Measurements from ENCODE around the gene SYNJ2BP. TPM values are rescaled to one million over a fixed set of nuclear protein-coding genes. Genes with fewer than 3 reads are reported as not detected.

SYNJ2BP gene, protein sequence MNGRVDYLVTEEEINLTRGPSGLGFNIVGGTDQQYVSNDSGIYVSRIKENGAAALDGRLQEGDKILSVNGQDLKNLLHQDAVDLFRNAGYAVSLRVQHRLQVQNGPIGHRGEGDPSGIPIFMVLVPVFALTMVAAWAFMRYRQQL
- total RNA-seq: 13.0 TPM
- polyA plus RNA-seq: 10 to 100 TPM; 11.6 to 15.6 (median 14.8) TPM

DNA sequence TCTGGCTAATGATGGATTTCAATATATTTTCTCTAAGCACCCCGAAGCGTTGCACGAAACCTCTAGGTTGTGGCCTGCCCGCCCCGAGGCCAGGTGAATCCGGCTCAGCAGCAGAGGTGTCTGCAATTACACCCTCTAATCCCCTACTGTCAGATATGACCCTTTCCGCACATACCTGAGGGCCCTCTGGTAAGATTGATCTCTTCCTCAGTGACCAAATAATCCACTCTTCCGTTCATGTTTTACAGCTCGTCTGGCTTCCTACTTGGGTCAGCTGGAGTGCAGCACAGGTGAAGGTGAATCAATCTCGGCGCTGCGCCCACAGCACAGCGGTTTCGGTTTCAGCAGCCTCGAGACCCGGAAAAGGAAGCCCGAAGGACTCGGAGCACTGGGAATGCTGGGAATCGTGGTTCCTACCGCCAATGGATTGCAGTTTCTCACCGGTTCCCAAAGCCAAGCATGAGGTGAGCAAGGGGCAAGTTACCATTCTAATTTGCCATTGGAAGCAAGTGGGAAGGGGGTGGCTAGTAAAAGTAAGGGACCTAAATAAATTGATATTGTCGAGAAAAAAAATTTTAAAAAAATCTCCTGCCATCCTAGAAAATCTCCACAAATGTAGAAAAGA is at the start of gene SYNJ2BP:
SYNJ2BP (minus strand) TSS at position 366 of the 625 bp plus-strand sequence; CDS start at position 239, 127 bp downstream.
- Mint-ChIP-seq H3K4me1 (peaks cover 18 to 46% (median 28%) of the 10 kb centered on the region in 4 donors), H3K9me3 (no peaks in the 10 kb centered on the region), H3K4me3 (peak within 1 kb of the TSS; percentile 91 to 93 (median 92)), H3K36me3 (peaks cover 3% of the 10 kb centered on the region), H3K27me3 (peaks cover 8% of the 10 kb centered on the region), H3K27ac (peak within 1 kb of the TSS; percentile 85 to 93 (median 92))
- peaks cover 6% of the 10 kb centered on the region for H3K27me3 ChIP-seq (ENCODE audit: control insufficient read depth, insufficient read depth, low read length)
- H3K27ac ChIP-seq (ENCODE audit: insufficient read depth, low read length, poor library complexity, severe bottlenecking): peak within 1 kb of the TSS; percentile 55
- no peaks in the 10 kb centered on the region for H3K9me3 ChIP-seq (ENCODE audit: control insufficient read depth in 2 of 2, low read length in 2 of 2)
- peaks cover 7% of the 10 kb centered on the region for H3K36me3 ChIP-seq (ENCODE audit: control insufficient read depth, insufficient read depth, low read length)
- ATAC-seq (ENCODE audit: low read depth in 2 of 2): peak; percentile 80 to 83
- peaks cover 13% of the 10 kb centered on the region for H3K4me1 ChIP-seq (ENCODE audit: control insufficient read depth, insufficient read depth, low read length, poor library complexity, severe bottlenecking)
- peak within 1 kb of the TSS; percentile 95 for H3K4me3 ChIP-seq (ENCODE audit: low read depth, low read length)
- peak; percentile 24 to 75 (median 43) for DNase-seq

DNA sequence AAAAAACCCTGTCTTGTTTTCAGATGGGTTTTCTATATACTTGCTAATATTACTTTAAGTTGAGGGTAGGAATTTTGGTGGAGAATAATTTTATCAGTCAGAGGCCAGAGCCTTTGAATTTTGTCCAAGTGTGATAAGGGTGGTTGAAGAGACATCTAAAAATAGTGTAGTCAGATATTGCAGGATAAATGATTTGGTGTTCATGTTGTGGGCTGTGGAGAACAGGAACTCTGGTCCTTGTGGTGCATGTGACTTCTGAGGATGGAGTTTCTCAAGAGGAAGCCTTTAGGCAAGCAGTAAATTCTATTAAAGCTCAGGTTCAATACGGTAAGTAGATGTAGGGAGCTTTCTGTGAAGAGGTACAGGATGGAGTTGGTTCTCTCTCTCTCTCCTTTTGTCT is 37.8 kb upstream of the SYNJ2BP start:
- no peak overlapping the region for H3K4me3 Mint-ChIP-seq
- no peaks in the 10 kb centered on the region for H3K4me1 Mint-ChIP-seq
- H3K9me3 ChIP-seq (ENCODE audit: control insufficient read depth in 2 of 2, low read length in 2 of 2): no peaks in the 10 kb centered on the region
- H3K4me1 ChIP-seq (ENCODE audit: control insufficient read depth, insufficient read depth, low read length, poor library complexity, severe bottlenecking): no peaks in the 10 kb centered on the region
- no peak for ATAC-seq (ENCODE audit: low read depth in 2 of 2)
- DNase-seq: no peak
- peaks cover 5% of the 10 kb centered on the region for H3K27me3 Mint-ChIP-seq
- no peak overlapping the region for H3K4me3 ChIP-seq (ENCODE audit: low read depth, low read length)
- no peaks in the 10 kb centered on the region for H3K27me3 ChIP-seq (ENCODE audit: control insufficient read depth, insufficient read depth, low read length)
- no peak overlapping the region for H3K27ac Mint-ChIP-seq
- H3K36me3 Mint-ChIP-seq: no peaks in the 10 kb centered on the region
- H3K36me3 ChIP-seq (ENCODE audit: control insufficient read depth, insufficient read depth, low read length): no peaks in the 10 kb centered on the region
- no peaks in the 10 kb centered on the region for H3K9me3 Mint-ChIP-seq
- H3K27ac ChIP-seq (ENCODE audit: insufficient read depth, low read length, poor library complexity, severe bottlenecking): no peak overlapping the region

DNA sequence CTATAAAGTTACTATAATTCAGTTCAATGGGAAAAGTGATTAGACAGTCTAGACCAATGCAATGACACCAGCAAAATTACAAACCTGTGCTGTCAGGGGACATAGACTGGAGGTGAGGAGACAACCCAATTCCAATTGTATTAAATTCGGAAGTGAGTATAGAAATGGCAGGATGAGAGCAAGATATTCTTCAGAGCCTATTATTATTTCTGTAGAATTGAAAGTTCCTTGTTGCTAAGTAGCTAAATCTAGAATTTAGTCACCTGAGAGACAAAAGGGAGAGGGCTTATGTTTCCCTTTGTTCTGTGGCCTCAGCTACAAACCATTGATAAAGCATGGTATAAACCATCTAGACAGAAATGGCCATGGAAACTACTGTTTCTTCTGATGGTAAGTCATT is 35.0 kb upstream of the SYNJ2BP start, which contains the start of gene ADAM21:
ADAM21 (plus strand) TSS at position 301 of the 400 bp plus-strand sequence. CDS start 5,326 bp downstream, outside the sequence.
- DNase-seq (no peak), ATAC-seq (ENCODE audit: low read depth in 2 of 2) (no peak)
- Mint-ChIP-seq H3K36me3 (no peaks in the 10 kb centered on the region), H3K4me1 (no peaks in the 10 kb centered on the region), H3K27ac (no peak within 1 kb of the TSS), H3K9me3 (peaks cover 0 to 3% (median 0%) of the 10 kb centered on the region in 7 donors), H3K4me3 (no peak within 1 kb of the TSS), H3K27me3 (peaks cover under 1% of the 10 kb centered on the region)
- H3K4me1 ChIP-seq (ENCODE audit: control insufficient read depth, insufficient read depth, low read length, poor library complexity, severe bottlenecking): no peaks in the 10 kb centered on the region
- no peak within 1 kb of the TSS for H3K27ac ChIP-seq (ENCODE audit: insufficient read depth, low read length, poor library complexity, severe bottlenecking)
- H3K9me3 ChIP-seq (ENCODE audit: control insufficient read depth in 2 of 2, low read length in 2 of 2): no peaks in the 10 kb centered on the region
- H3K4me3 ChIP-seq (ENCODE audit: low read depth, low read length): no peak within 1 kb of the TSS
- no peaks in the 10 kb centered on the region for H3K27me3 ChIP-seq (ENCODE audit: control insufficient read depth, insufficient read depth, low read length)
- no peaks in the 10 kb centered on the region for H3K36me3 ChIP-seq (ENCODE audit: control insufficient read depth, insufficient read depth, low read length)

DNA sequence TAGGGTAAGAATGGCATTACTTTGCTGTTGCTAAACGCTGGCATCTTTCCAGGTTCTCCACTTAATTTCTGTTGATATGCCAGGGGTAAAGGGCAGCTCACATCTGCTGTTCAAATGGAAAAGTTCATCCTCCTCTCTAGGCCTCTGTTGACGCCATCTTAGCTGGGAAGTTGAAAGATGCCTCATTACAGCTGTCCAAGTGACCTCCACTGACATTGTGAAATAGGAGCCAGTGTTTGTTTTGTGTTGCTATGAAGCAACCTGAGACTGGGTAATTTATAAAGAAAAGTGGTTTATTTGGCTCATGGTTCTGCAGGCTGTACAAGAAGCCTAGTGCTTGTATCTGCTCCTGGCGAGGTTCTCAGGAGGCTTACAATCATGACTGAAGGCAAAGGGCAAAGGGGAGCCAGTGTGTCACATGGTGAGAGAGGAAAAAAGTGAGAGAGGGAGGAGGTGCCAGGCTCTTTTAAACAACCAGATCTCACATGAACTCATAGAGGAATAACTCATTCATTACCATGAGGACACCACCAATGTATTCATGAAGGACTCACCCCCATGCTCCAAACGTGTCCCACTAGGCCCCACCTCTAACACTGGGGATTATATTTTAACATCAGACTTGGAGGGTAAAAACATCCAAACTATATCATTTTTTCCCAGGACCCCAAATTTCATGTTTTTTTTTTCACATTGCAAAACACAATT is 31.9 kb upstream of the SYNJ2BP start:
- H3K27ac ChIP-seq (ENCODE audit: insufficient read depth, low read length, poor library complexity, severe bottlenecking): no peak overlapping the region
- H3K27me3 ChIP-seq (ENCODE audit: control insufficient read depth, insufficient read depth, low read length): no peaks in the 10 kb centered on the region
- DNase-seq (no peak), ATAC-seq (ENCODE audit: low read depth in 2 of 2) (no peak)
- H3K36me3 ChIP-seq (ENCODE audit: control insufficient read depth, insufficient read depth, low read length): no peaks in the 10 kb centered on the region
- no peak overlapping the region for H3K4me3 ChIP-seq (ENCODE audit: low read depth, low read length)
- no peaks in the 10 kb centered on the region for H3K4me1 Mint-ChIP-seq
- peaks cover 0 to 15% (median 2%) of the 10 kb centered on the region in 7 donors for H3K9me3 Mint-ChIP-seq
- H3K27me3 Mint-ChIP-seq: peaks cover 4% of the 10 kb centered on the region
- H3K36me3 Mint-ChIP-seq: peaks cover 5% of the 10 kb centered on the region
- no peaks in the 10 kb centered on the region for H3K4me1 ChIP-seq (ENCODE audit: control insufficient read depth, insufficient read depth, low read length, poor library complexity, severe bottlenecking)
- H3K4me3 Mint-ChIP-seq: no peak overlapping the region
- peaks cover 0 to 9% of the 10 kb centered on the region in 2 experiments for H3K9me3 ChIP-seq (ENCODE audit: control insufficient read depth in 2 of 2, low read length in 2 of 2)
- no peak overlapping the region for H3K27ac Mint-ChIP-seq

DNA sequence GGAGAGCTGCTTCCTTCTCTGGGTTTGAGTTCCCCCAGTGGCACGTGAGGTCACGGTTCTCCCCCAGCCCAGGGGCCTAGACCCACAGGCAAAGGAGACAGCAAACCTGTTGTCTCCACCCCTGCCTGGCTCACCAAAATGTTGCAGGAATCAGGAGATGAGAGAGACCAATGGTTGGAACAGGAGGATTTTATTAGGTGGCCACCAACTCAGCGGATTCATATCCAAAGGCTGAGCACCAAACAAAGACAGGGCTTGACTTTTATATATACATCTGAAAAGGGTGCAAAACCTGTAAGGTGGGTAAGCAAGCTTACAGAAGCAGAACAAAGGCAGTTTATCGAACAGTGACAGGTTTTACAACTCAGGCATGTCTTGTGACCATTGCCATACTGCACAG is 25.9 kb upstream of the SYNJ2BP start:
- DNase-seq (no peak), ATAC-seq (ENCODE audit: low read depth in 2 of 2) (no peak)
- H3K36me3 Mint-ChIP-seq: peaks cover 8% of the 10 kb centered on the region
- no peak overlapping the region for H3K4me3 Mint-ChIP-seq
- no peaks in the 10 kb centered on the region for H3K27me3 ChIP-seq (ENCODE audit: control insufficient read depth, insufficient read depth, low read length)
- peaks cover 21 to 44% of the 10 kb centered on the region in 2 experiments for H3K9me3 ChIP-seq (ENCODE audit: control insufficient read depth in 2 of 2, low read length in 2 of 2)
- H3K4me1 Mint-ChIP-seq: no peaks in the 10 kb centered on the region
- no peak overlapping the region for H3K4me3 ChIP-seq (ENCODE audit: low read depth, low read length)
- peaks cover 4% of the 10 kb centered on the region for H3K27me3 Mint-ChIP-seq
- H3K36me3 ChIP-seq (ENCODE audit: control insufficient read depth, insufficient read depth, low read length): no peaks in the 10 kb centered on the region
- no peak overlapping the region for H3K27ac ChIP-seq (ENCODE audit: insufficient read depth, low read length, poor library complexity, severe bottlenecking)
- peaks cover 3 to 35% (median 11%) of the 10 kb centered on the region in 7 donors for H3K9me3 Mint-ChIP-seq
- no peaks in the 10 kb centered on the region for H3K4me1 ChIP-seq (ENCODE audit: control insufficient read depth, insufficient read depth, low read length, poor library complexity, severe bottlenecking)
- no peak overlapping the region for H3K27ac Mint-ChIP-seq

DNA sequence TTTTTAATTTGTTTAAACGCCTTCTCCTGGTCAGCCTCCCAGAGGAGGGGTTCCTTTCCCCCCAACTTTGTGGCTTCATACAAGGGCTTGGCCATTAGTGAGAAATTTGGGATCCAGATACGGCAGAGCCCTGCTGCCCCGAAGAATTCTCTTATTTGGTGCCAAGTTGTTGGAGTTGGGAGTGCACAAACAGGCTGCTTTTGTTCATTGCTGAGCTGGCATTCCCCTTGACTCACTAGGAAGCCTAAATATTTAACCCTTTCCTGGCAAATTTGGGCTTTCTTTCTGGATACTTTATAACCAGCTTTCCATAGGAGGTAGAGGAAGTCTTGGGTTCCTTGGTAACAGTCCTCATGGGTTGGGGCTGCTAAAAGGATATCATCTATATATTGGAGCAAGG is 24.8 kb upstream of the SYNJ2BP start:
- H3K36me3 Mint-ChIP-seq: peaks cover 8% of the 10 kb centered on the region
- Histone ChIP-seq H3K9me3 (ENCODE audit: control insufficient read depth in 2 of 2, low read length in 2 of 2) (peaks cover 26 to 55% of the 10 kb centered on the region in 2 experiments), H3K36me3 (ENCODE audit: control insufficient read depth, insufficient read depth, low read length) (no peaks in the 10 kb centered on the region), H3K27me3 (ENCODE audit: control insufficient read depth, insufficient read depth, low read length) (no peaks in the 10 kb centered on the region), H3K4me1 (ENCODE audit: control insufficient read depth, insufficient read depth, low read length, poor library complexity, severe bottlenecking) (no peaks in the 10 kb centered on the region), H3K27ac (ENCODE audit: insufficient read depth, low read length, poor library complexity, severe bottlenecking) (no peak overlapping the region), H3K4me3 (ENCODE audit: low read depth, low read length) (no peak overlapping the region)
- no peak overlapping the region for H3K27ac Mint-ChIP-seq
- DNase-seq: no peak
- peaks cover 4% of the 10 kb centered on the region for H3K27me3 Mint-ChIP-seq
- H3K4me3 Mint-ChIP-seq: no peak overlapping the region
- ATAC-seq (ENCODE audit: low read depth in 2 of 2): no peak
- H3K4me1 Mint-ChIP-seq: no peaks in the 10 kb centered on the region
- peaks cover 3 to 40% (median 11%) of the 10 kb centered on the region in 7 donors for H3K9me3 Mint-ChIP-seq

DNA sequence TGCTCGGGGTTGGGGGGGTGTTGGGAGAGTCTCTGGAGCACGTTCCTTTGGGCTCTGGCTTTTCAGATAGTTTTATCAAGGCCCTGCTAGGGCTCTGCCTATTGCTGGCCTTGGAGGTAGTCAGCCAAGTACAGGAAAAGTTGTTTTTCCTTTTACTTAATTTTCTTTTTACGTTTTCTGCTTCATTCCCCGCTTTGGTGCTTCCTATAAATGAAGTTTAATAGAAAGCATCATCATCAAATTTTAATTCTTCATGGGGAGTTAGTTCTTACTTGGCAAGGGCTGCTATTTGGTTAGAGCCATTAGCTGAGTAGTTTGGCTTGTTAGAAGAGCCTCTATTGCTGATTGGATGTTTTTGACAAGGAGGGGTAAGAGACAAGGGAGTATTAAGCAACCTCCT is 20.0 kb upstream of the SYNJ2BP start:
- Mint-ChIP-seq H3K9me3 (peaks cover 2 to 45% (median 16%) of the 10 kb centered on the region in 7 donors), H3K4me1 (no peaks in the 10 kb centered on the region), H3K27ac (no peak overlapping the region), H3K4me3 (no peak overlapping the region), H3K36me3 (peaks cover 2% of the 10 kb centered on the region), H3K27me3 (no peaks in the 10 kb centered on the region)
- H3K4me3 ChIP-seq (ENCODE audit: low read depth, low read length): no peak overlapping the region
- H3K27me3 ChIP-seq (ENCODE audit: control insufficient read depth, insufficient read depth, low read length): no peaks in the 10 kb centered on the region
- no peak for DNase-seq
- H3K36me3 ChIP-seq (ENCODE audit: control insufficient read depth, insufficient read depth, low read length): no peaks in the 10 kb centered on the region
- no peak for ATAC-seq (ENCODE audit: low read depth in 2 of 2)
- peaks cover 22 to 35% of the 10 kb centered on the region in 2 experiments for H3K9me3 ChIP-seq (ENCODE audit: control insufficient read depth in 2 of 2, low read length in 2 of 2)
- H3K4me1 ChIP-seq (ENCODE audit: control insufficient read depth, insufficient read depth, low read length, poor library complexity, severe bottlenecking): no peaks in the 10 kb centered on the region
- no peak overlapping the region for H3K27ac ChIP-seq (ENCODE audit: insufficient read depth, low read length, poor library complexity, severe bottlenecking)
